ENCODE data around the gene RNF41.

RNF41 gene

DNA sequence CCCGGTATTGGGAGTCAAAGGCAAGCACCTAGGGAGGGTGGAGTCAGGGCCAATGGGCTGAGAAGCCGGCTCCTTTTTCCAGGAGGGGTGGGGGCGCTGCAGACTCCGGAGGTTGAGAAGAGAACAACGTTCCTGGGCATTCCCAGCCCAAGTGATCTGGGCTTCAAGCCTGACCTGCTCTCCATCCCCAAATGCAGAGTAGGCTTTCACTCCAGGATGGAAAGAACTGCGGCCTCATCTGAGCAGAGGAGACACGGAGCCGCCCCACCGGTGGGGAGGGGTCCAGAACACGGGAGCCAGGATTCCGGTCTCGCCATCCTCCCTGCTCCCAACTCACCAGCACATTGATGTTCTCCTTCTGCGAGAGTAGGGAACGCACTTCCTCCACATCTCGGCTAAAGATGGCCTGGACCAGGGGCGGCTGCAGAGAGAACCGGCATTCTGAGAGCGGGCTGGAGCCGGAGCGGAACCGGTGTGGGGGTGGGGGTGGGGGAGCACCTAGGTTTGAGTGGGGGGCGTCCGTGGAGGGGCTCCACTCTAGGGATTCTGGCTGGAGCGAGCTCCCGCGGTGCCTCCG, 35.9 kb upstream of the RNF41 start:
- Histone ChIP-seq H2AFZ (ENCODE audit: low read depth, low read length) (peak overlapping the region; percentile 20), H3K4me2 (ENCODE audit: low read length, poor library complexity, severe bottlenecking) (peak overlapping the region; percentile 62), H2BK120ac (ENCODE audit: low read depth, low read length) (no peak overlapping the region), H3K4me3 (ENCODE audit: insufficient read depth in 1 of 2, low read depth in 1 of 2, low read length in 2 of 2) (peak overlapping the region; percentile 70 to 97), H3K27me3 (ENCODE audit: control insufficient read depth in 1 of 2, insufficient read depth in 1 of 2, low read length in 2 of 2) (no peaks in the 10 kb centered on the region), H4K91ac (ENCODE audit: low read length) (peak overlapping the region; percentile 14), H2BK5ac (ENCODE audit: low read depth, low read length, poor library complexity, severe bottlenecking) (no peak overlapping the region), H3K27ac (ENCODE audit: low read length, poor library complexity, severe bottlenecking) (peak overlapping the region; percentile 78), H3K14ac (ENCODE audit: low read length in 2 of 2) (peak overlapping the region in 1 of 2 experiments; percentile 95), H3K79me1 (replicated peaks; ENCODE audit: low read length, poor library complexity, severe bottlenecking) (peaks cover 23% of the 10 kb centered on the region), H3K4ac (ENCODE audit: low read depth in 1 of 2, low read length in 2 of 2) (peak overlapping the region in 1 of 2 experiments; percentile 42), H3K18ac (ENCODE audit: low read depth in 1 of 2, low read length in 2 of 2) (peak overlapping the region; percentile 78 to 97), H3K4me1 (ENCODE audit: control insufficient read depth, insufficient read depth, low read depth, low read length) (peaks cover 18% of the 10 kb centered on the region), H2AK5ac (ENCODE audit: low read length, severe bottlenecking) (no peak overlapping the region), H2BK15ac (ENCODE audit: low read depth, poor library complexity, severe bottlenecking) (peak overlapping the region; percentile 60), H3K23ac (ENCODE audit: low read length in 2 of 2) (peak overlapping the region in 1 of 2 experiments; percentile 57), H3K9me3 (ENCODE audit: control insufficient read depth, low read length) (no peaks in the 10 kb centered on the region), H2BK12ac (ENCODE audit: low read length in 2 of 2) (peak overlapping the region in 1 of 2 experiments; percentile 52), H3K36me3 (ENCODE audit: control insufficient read depth in 1 of 2, insufficient read depth in 2 of 2, low read depth in 1 of 2, low read length in 2 of 2) (peaks cover 33 to 43% of the 10 kb centered on the region in 2 experiments), H3K9ac (ENCODE audit: low read length) (peak overlapping the region; percentile 92), H4K8ac (ENCODE audit: low read length) (peak overlapping the region; percentile 21)
- DNase-seq, result peak; percentile 60
- 2% methylated on average over 26 of the region's 27 CpGs for WGBS

DNA sequence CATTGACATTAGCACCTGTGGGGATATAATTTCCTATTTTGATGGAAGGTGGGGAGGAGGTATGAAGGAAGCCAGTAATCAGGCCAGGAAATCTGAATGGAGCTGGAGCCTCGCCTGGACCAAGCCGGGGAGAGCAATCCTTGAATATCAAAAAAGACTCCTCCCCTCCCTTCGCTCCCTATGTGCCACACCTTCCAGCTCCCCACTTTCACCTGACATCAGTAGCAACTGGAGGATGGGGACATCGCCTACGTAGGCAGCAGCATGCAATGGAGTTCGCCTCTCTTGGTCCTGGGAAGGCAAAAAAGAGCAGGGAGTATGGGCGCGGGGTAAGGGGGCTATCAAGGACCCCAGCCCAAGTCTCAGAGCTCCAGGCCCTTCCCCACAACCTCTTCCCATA, 35.3 kb upstream of the RNF41 start:
- H3K4me3 ChIP-seq (ENCODE audit: insufficient read depth in 1 of 2, low read depth in 1 of 2, low read length in 2 of 2), result peak overlapping the region; percentile 70 to 97
- H3K18ac ChIP-seq (ENCODE audit: low read depth in 1 of 2, low read length in 2 of 2), result peak overlapping the region in 1 of 2 experiments; percentile 49
- 36% methylated on average over 3 of the region's 8 CpGs for WGBS
- H3K4me1 ChIP-seq (ENCODE audit: control insufficient read depth, insufficient read depth, low read depth, low read length), result peaks cover 17% of the 10 kb centered on the region
- no peak overlapping the region for H2AFZ ChIP-seq (ENCODE audit: low read depth, low read length)
- H3K9me3 ChIP-seq (ENCODE audit: control insufficient read depth, low read length), result no peaks in the 10 kb centered on the region
- H3K27me3 ChIP-seq (ENCODE audit: control insufficient read depth in 1 of 2, insufficient read depth in 1 of 2, low read length in 2 of 2), result no peaks in the 10 kb centered on the region
- H3K4ac ChIP-seq (ENCODE audit: low read depth in 1 of 2, low read length in 2 of 2), result peak overlapping the region in 1 of 2 experiments; percentile 14
- no peak overlapping the region for H4K8ac ChIP-seq (ENCODE audit: low read length)
- H3K27ac ChIP-seq (ENCODE audit: low read length, poor library complexity, severe bottlenecking), result peak overlapping the region; percentile 78
- peak overlapping the region; percentile 92 for H3K9ac ChIP-seq (ENCODE audit: low read length)
- no peak for DNase-seq
- H4K91ac ChIP-seq (ENCODE audit: low read length), result no peak overlapping the region
- no peak overlapping the region for H2BK120ac ChIP-seq (ENCODE audit: low read depth, low read length)
- H2BK5ac ChIP-seq (ENCODE audit: low read depth, low read length, poor library complexity, severe bottlenecking), result peak overlapping the region; percentile 1
- no peak overlapping the region for H2BK15ac ChIP-seq (ENCODE audit: low read depth, poor library complexity, severe bottlenecking)
- H2BK12ac ChIP-seq (ENCODE audit: low read length in 2 of 2), result no peak overlapping the region
- H2AK5ac ChIP-seq (ENCODE audit: low read length, severe bottlenecking), result no peak overlapping the region
- peaks cover 38 to 48% of the 10 kb centered on the region in 2 experiments for H3K36me3 ChIP-seq (ENCODE audit: control insufficient read depth in 1 of 2, insufficient read depth in 2 of 2, low read depth in 1 of 2, low read length in 2 of 2)
- H3K79me1 ChIP-seq (replicated peaks; ENCODE audit: low read length, poor library complexity, severe bottlenecking), result peaks cover 27% of the 10 kb centered on the region
- H3K4me2 ChIP-seq (ENCODE audit: low read length, poor library complexity, severe bottlenecking), result peak overlapping the region; percentile 62
- no peak overlapping the region for H3K23ac ChIP-seq (ENCODE audit: low read length in 2 of 2)
- H3K14ac ChIP-seq (ENCODE audit: low read length in 2 of 2), result peak overlapping the region in 1 of 2 experiments; percentile 23

DNA sequence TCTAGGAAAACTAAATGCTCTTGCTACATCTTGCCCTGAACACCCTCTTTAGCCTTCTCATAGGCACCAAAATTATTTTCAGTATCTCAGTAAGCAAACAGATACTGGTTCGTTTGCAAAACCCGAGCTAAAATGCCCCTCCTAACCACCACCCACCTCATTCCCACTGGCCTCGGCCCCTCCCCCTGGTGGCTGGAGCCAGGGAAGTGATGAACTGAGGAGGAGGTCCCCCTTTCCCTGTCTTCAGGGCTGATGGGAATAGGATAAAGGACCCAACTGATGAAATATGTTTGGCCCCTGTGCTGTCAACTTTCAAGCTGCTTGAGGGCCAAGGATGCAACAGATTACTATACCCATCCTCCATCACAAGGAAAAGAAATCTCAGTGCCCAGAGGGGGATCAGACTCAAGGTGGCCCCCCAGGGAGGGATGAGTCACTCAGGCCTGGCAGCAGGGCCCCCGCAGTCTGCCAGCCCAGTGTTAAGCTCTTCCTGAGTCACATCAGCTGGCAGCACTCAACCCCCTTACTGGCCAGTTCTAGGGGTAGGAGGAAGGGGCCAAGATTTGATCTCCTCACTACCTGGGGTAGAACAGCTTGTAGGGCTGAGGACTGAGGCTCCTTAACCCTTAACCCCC, 34.7 kb upstream of the RNF41 start:
- no peak overlapping the region for H3K4ac ChIP-seq (ENCODE audit: low read depth in 1 of 2, low read length in 2 of 2)
- no peaks in the 10 kb centered on the region for H3K27me3 ChIP-seq (ENCODE audit: control insufficient read depth in 1 of 2, insufficient read depth in 1 of 2, low read length in 2 of 2)
- DNase-seq, result peak; percentile 28
- no peak overlapping the region for H2BK5ac ChIP-seq (ENCODE audit: low read depth, low read length, poor library complexity, severe bottlenecking)
- no peak overlapping the region for H2BK120ac ChIP-seq (ENCODE audit: low read depth, low read length)
- H3K14ac ChIP-seq (ENCODE audit: low read length in 2 of 2), result no peak overlapping the region
- H4K91ac ChIP-seq (ENCODE audit: low read length), result no peak overlapping the region
- 37% methylated on average over 2 of the region's 4 CpGs for WGBS
- H4K8ac ChIP-seq (ENCODE audit: low read length), result no peak overlapping the region
- peaks cover 44 to 54% of the 10 kb centered on the region in 2 experiments for H3K36me3 ChIP-seq (ENCODE audit: control insufficient read depth in 1 of 2, insufficient read depth in 2 of 2, low read depth in 1 of 2, low read length in 2 of 2)
- H3K4me3 ChIP-seq (ENCODE audit: insufficient read depth in 1 of 2, low read depth in 1 of 2, low read length in 2 of 2), result peak overlapping the region in 1 of 2 experiments; percentile 97
- H3K4me2 ChIP-seq (ENCODE audit: low read length, poor library complexity, severe bottlenecking), result peak overlapping the region; percentile 62
- H2BK12ac ChIP-seq (ENCODE audit: low read length in 2 of 2), result no peak overlapping the region
- peak overlapping the region; percentile 92 for H3K9ac ChIP-seq (ENCODE audit: low read length)
- no peaks in the 10 kb centered on the region for H3K9me3 ChIP-seq (ENCODE audit: control insufficient read depth, low read length)
- peak overlapping the region; percentile 78 for H3K27ac ChIP-seq (ENCODE audit: low read length, poor library complexity, severe bottlenecking)
- peaks cover 32% of the 10 kb centered on the region for H3K79me1 ChIP-seq (replicated peaks; ENCODE audit: low read length, poor library complexity, severe bottlenecking)
- peaks cover 16% of the 10 kb centered on the region for H3K4me1 ChIP-seq (ENCODE audit: control insufficient read depth, insufficient read depth, low read depth, low read length)
- H2AFZ ChIP-seq (ENCODE audit: low read depth, low read length), result no peak overlapping the region
- no peak overlapping the region for H3K18ac ChIP-seq (ENCODE audit: low read depth in 1 of 2, low read length in 2 of 2)
- no peak overlapping the region for H3K23ac ChIP-seq (ENCODE audit: low read length in 2 of 2)
- no peak overlapping the region for H2BK15ac ChIP-seq (ENCODE audit: low read depth, poor library complexity, severe bottlenecking)
- no peak overlapping the region for H2AK5ac ChIP-seq (ENCODE audit: low read length, severe bottlenecking)

DNA sequence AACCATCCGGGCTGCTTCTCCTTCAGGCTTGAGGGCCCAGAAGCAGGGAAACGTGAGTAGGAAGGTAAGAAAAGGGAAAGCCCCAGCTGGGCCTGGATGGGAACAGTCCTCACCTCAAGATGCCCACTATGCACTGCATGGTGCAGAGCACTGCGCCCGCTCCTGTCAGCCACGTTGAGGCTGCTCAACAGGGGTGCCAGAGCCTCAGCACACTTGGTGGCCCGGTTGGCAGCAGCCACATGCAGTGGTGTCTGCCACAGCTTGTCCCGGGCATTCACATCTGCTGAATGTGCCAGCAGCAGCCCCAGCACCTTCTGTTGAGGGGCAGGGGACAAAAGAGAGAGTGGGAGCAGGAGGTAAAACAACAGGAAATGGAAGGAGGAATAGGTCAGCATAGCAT, 33.9 kb upstream of the RNF41 start:
- Histone ChIP-seq H2BK12ac (ENCODE audit: low read length in 2 of 2) (no peak overlapping the region), H3K4me2 (ENCODE audit: low read length, poor library complexity, severe bottlenecking) (no peak overlapping the region), H4K8ac (ENCODE audit: low read length) (no peak overlapping the region), H2BK15ac (ENCODE audit: low read depth, poor library complexity, severe bottlenecking) (no peak overlapping the region), H3K9ac (ENCODE audit: low read length) (peak overlapping the region; percentile 92), H3K4ac (ENCODE audit: low read depth in 1 of 2, low read length in 2 of 2) (peak overlapping the region in 1 of 2 experiments; percentile 70), H3K36me3 (ENCODE audit: control insufficient read depth in 1 of 2, insufficient read depth in 2 of 2, low read depth in 1 of 2, low read length in 2 of 2) (peaks cover 47 to 58% of the 10 kb centered on the region in 2 experiments), H2BK5ac (ENCODE audit: low read depth, low read length, poor library complexity, severe bottlenecking) (no peak overlapping the region), H3K4me1 (ENCODE audit: control insufficient read depth, insufficient read depth, low read depth, low read length) (peaks cover 16% of the 10 kb centered on the region), H3K9me3 (ENCODE audit: control insufficient read depth, low read length) (no peaks in the 10 kb centered on the region), H2BK120ac (ENCODE audit: low read depth, low read length) (no peak overlapping the region), H3K23ac (ENCODE audit: low read length in 2 of 2) (no peak overlapping the region), H3K4me3 (ENCODE audit: insufficient read depth in 1 of 2, low read depth in 1 of 2, low read length in 2 of 2) (peak overlapping the region in 1 of 2 experiments; percentile 97), H3K27ac (ENCODE audit: low read length, poor library complexity, severe bottlenecking) (no peak overlapping the region), H2AFZ (ENCODE audit: low read depth, low read length) (no peak overlapping the region), H3K79me1 (replicated peaks; ENCODE audit: low read length, poor library complexity, severe bottlenecking) (peaks cover 32% of the 10 kb centered on the region), H3K14ac (ENCODE audit: low read length in 2 of 2) (no peak overlapping the region), H3K18ac (ENCODE audit: low read depth in 1 of 2, low read length in 2 of 2) (no peak overlapping the region), H4K91ac (ENCODE audit: low read length) (no peak overlapping the region), H3K27me3 (ENCODE audit: control insufficient read depth in 1 of 2, insufficient read depth in 1 of 2, low read length in 2 of 2) (no peaks in the 10 kb centered on the region), H2AK5ac (ENCODE audit: low read length, severe bottlenecking) (peak overlapping the region; percentile 5)
- WGBS, result 92% methylated on average over 7 of the region's 7 CpGs
- no peak for DNase-seq
